Stomach smooth muscle (tissue), 2 donors: Measurements from ENCODE around the gene CD6.
"Not testable (repeated sequence)": the region's sequence is repeated elsewhere in the genome, so short reads cannot be mapped to it uniquely, and the experiment has no call there.

Source experiments
- H3K27ac ChIP-seq: one replicate; pipeline ENCODE4 v1.7.0; 2013; ENCODE audit warnings: mild to moderate bottlenecking, low read length, inconsistent platforms
- H3K27me3 ChIP-seq, 2 donors: one replicate each; pipeline ENCODE4 v1.7.0; 2013; ENCODE audit warnings: low read length in 2 of 2; ENCODE audit not compliant: insufficient read depth in 2 of 2, control insufficient read depth in 1 of 2
- H3K36me3 ChIP-seq, 2 donors: one replicate each; pipeline ENCODE4 v1.7.0; 2013; ENCODE audit warnings: low read length in 2 of 2; ENCODE audit not compliant: control insufficient read depth in 2 of 2, insufficient read depth in 2 of 2
- H3K4me1 ChIP-seq: one replicate; pipeline ENCODE4 v1.7.0; 2013; ENCODE audit warnings: low read length; ENCODE audit not compliant: control insufficient read depth, insufficient read depth
- H3K4me3 ChIP-seq, 2 donors: one replicate each; pipeline ENCODE4 v1.7.0; 2013; ENCODE audit warnings: low read length in 2 of 2
- H3K9ac ChIP-seq, 2 donors: one replicate each; pipeline ENCODE4 v1.7.0; 2013; ENCODE audit warnings: low read length in 2 of 2, mild to moderate bottlenecking in 1 of 2
- H3K9me3 ChIP-seq, 2 donors: one replicate each; pipeline ENCODE4 v1.7.0; 2013; ENCODE audit warnings: low read length in 2 of 2; ENCODE audit not compliant: control insufficient read depth in 2 of 2
- donor health status: healthy.
- donor health status: Pancreatic carcinoma.

The CD6 gene

GRCh38 chr11:61057615-61058014, 86.1 kb downstream of the CD6 start:
- Histone ChIP-seq H3K4me3 (no peak overlapping the region), H3K9me3 (no peaks in the 10 kb centered on the region), H3K36me3 (no peaks in the 10 kb centered on the region), H3K4me1 (no peaks in the 10 kb centered on the region), H3K27ac (no peak overlapping the region), H3K27me3 (no peaks in the 10 kb centered on the region), H3K9ac (no peak overlapping the region)

GRCh38 chr11:61058583-61059259, 87.2 kb downstream of the CD6 start:
- H3K9me3 ChIP-seq = no peaks in the 10 kb centered on the region
- no peaks in the 10 kb centered on the region for H3K27me3 ChIP-seq
- H3K27ac ChIP-seq = no peak overlapping the region
- H3K4me1 ChIP-seq = no peaks in the 10 kb centered on the region
- H3K9ac ChIP-seq = no peak overlapping the region
- no peak overlapping the region for H3K4me3 ChIP-seq
- H3K36me3 ChIP-seq = no peaks in the 10 kb centered on the region

- no peaks in the 10 kb centered on the region for H3K36me3 ChIP-seq
- H3K27me3 ChIP-seq = no peaks in the 10 kb centered on the region
- H3K4me1 ChIP-seq = no peaks in the 10 kb centered on the region
- H3K9me3 ChIP-seq = no peaks in the 10 kb centered on the region
- H3K9ac ChIP-seq = no peak overlapping the region
- no peak overlapping the region for H3K27ac ChIP-seq
- H3K4me3 ChIP-seq = no peak overlapping the region
These were observed 87.8 kb downstream of the CD6 start for GRCh38 chr11:61059260-61059752.

GRCh38 chr11:61061081-61061826, 89.8 kb downstream of the CD6 start:
- no peak overlapping the region for H3K4me3 ChIP-seq
- no peaks in the 10 kb centered on the region for H3K9me3 ChIP-seq
- H3K9ac ChIP-seq = no peak overlapping the region
- no peaks in the 10 kb centered on the region for H3K4me1 ChIP-seq
- H3K27ac ChIP-seq = no peak overlapping the region
- H3K27me3 ChIP-seq = no peaks in the 10 kb centered on the region
- no peaks in the 10 kb centered on the region for H3K36me3 ChIP-seq

- H3K4me3 ChIP-seq = no peak overlapping the region
- H3K4me1 ChIP-seq = no peaks in the 10 kb centered on the region
- H3K27ac ChIP-seq = no peak overlapping the region
- no peaks in the 10 kb centered on the region for H3K36me3 ChIP-seq
- H3K27me3 ChIP-seq = no peaks in the 10 kb centered on the region
- H3K9me3 ChIP-seq = no peaks in the 10 kb centered on the region
- H3K9ac ChIP-seq = no peak overlapping the region
These were observed 90.9 kb downstream of the CD6 start for GRCh38 chr11:61062181-61062930.

- H3K4me1 ChIP-seq = not testable (repeated sequence)
These were observed 93.8 kb downstream of the CD6 start for GRCh38 chr11:61065236-61065635.

GRCh38 chr11:61065955-61066638, 94.6 kb downstream of the CD6 start:
- H3K9me3 ChIP-seq = no peaks in the 10 kb centered on the region
- H3K9ac ChIP-seq = no peak overlapping the region
- H3K27ac ChIP-seq = no peak overlapping the region
- H3K27me3 ChIP-seq = no peaks in the 10 kb centered on the region
- no peak overlapping the region for H3K4me3 ChIP-seq
- no peaks in the 10 kb centered on the region for H3K36me3 ChIP-seq
- no peaks in the 10 kb centered on the region for H3K4me1 ChIP-seq

More at GRCh38 chr11:61065236-61065635, 93.8 kb downstream of the CD6 start:
- H3K36me3 ChIP-seq, H3K9me3 ChIP-seq, H3K27ac ChIP-seq, H3K27me3 ChIP-seq, H3K4me3 ChIP-seq, H3K9ac ChIP-seq: not testable (repeated sequence)

- no peaks in the 10 kb centered on the region for H3K27me3 ChIP-seq
- H3K9ac ChIP-seq = no peak overlapping the region
- no peaks in the 10 kb centered on the region for H3K36me3 ChIP-seq
- no peak overlapping the region for H3K4me3 ChIP-seq
- no peak overlapping the region for H3K27ac ChIP-seq
- H3K9me3 ChIP-seq = no peaks in the 10 kb centered on the region
- no peaks in the 10 kb centered on the region for H3K4me1 ChIP-seq
These were observed 95.2 kb downstream of the CD6 start for GRCh38 chr11:61066645-61067044.

GRCh38 chr11:61067782-61068446, 96.4 kb downstream of the CD6 start:
- H3K9ac ChIP-seq = no peak overlapping the region
- H3K4me1 ChIP-seq = peaks cover 3% of the 10 kb centered on the region
- no peaks in the 10 kb centered on the region for H3K27me3 ChIP-seq
- H3K27ac ChIP-seq = no peak overlapping the region
- no peak overlapping the region for H3K4me3 ChIP-seq
- H3K36me3 ChIP-seq = no peaks in the 10 kb centered on the region
- no peaks in the 10 kb centered on the region for H3K9me3 ChIP-seq

- Histone ChIP-seq H3K4me1 (peaks cover 3% of the 10 kb centered on the region), H3K27me3 (no peaks in the 10 kb centered on the region), H3K9me3 (no peaks in the 10 kb centered on the region), H3K27ac (no peak overlapping the region), H3K4me3 (no peak overlapping the region), H3K9ac (no peak overlapping the region), H3K36me3 (no peaks in the 10 kb centered on the region)
These were observed 97.1 kb downstream of the CD6 start for GRCh38 chr11:61068581-61068980.
